Testis (tissue), 3 donors: ENCODE measurements around the gene ZFR2. TPM values are rescaled to one million over a fixed set of nuclear protein-coding genes. Genes with fewer than 3 reads are reported as not detected.

Source experiments
- DNase-seq: peaks from one replicate; pipeline ENCODE4 v3.0.0-alpha.2; 2019
- H3K27ac ChIP-seq, 2 donors: fragments of 200-600 bp; sonication (generic); one replicate each; pipeline ENCODE4 v1.5.1; 2019
- H3K27me3 ChIP-seq: fragments of 200-600 bp; sonication (generic); one replicate; pipeline ENCODE4 v1.5.1; 2019
- H3K36me3 ChIP-seq: fragments of 200-600 bp; sonication (generic); one replicate; pipeline ENCODE4 v1.5.1; 2017; ENCODE audit warnings: low read depth; ENCODE audit errors: missing control alignments
- H3K4me1 ChIP-seq: fragments of 200-600 bp; sonication (generic); one replicate; pipeline ENCODE4 v1.5.1; 2019
- H3K4me3 ChIP-seq, 2 donors: fragments of 200-600 bp; sonication (generic); one replicate each; pipeline ENCODE4 v1.5.1; 2017 to 2019
- H3K9me3 ChIP-seq: fragments of 200-600 bp; sonication (generic); one replicate; pipeline ENCODE4 v1.5.1; 2017
- CTCF ChIP-seq, 3 experiments: fragments of 450-650 bp in 2 of 3; fragments of 200-600 bp in 1 of 3; sonication (generic) in 1 of 3; IDR thresholded peaks; one replicate each; pipeline ENCODE4 v1.5.1; 2016 to 2019; ENCODE audit warnings: antibody characterized with exemption in 3 of 3, mild to moderate bottlenecking in 2 of 3, moderate library complexity in 1 of 3
- POLR2A ChIP-seq: fragments of 450-650 bp; IDR thresholded peaks from one replicate; pipeline ENCODE4 v1.6.1; 2017; ENCODE audit warnings: antibody characterized with exemption, mild to moderate bottlenecking, moderate library complexity
- WGBS, 2 donors: methylation state at CpG; one replicate each; pipeline ENCODE4 v1.1.5; 2018; 5-methylcytosine and 5-hydroxymethylcytosine counted together
- intact Hi-C: fragments of 100-400 bp; cut with DNase I; formaldehyde crosslinking; loops from one replicate; pipeline ENCODE4 v1.15.1; 2023; ENCODE audit warnings: low total_unique reads
- polyA plus RNA-seq: library from polyadenylated mRNA; stranded (reverse); fragments of 350-450 nt; fragmentation: Illumina TruSeq; extraction: RNeasy Lipid Tissue Mini Kit (QIAGEN cat#74804); gene quantifications from one replicate; pipeline ENCODE4 v1.2.3, GENCODE V29; 2014; ENCODE audit warnings: low read depth, low replicate concordance; ENCODE audit not compliant: insufficient read depth
- total RNA-seq, 2 donors: library from RNA; depleted of rRNA; stranded (reverse); fragments of >200 nt; gene quantifications; one replicate each; pipeline ENCODE4 v1.2.3, GENCODE V29; 2016

The ZFR2 gene
- total and polyA plus RNA-seq, 3 donors from 2014 or later = 23.4 to 35.0 (median 34.1) TPM

GRCh38 chr19:3804429-3804828 lies 64.4 kb downstream of the ZFR2 start:
- no peaks in the 10 kb centered on the region for H3K4me1 ChIP-seq
- WGBS, 2 donors = 68 to 72% methylated on average over 6 to 13 of the region's 13 CpGs
- no peaks in the 10 kb centered on the region for H3K27me3 ChIP-seq
- H3K36me3 ChIP-seq = no peaks in the 10 kb centered on the region
- TF ChIP-seq CTCF (IDR thresholded peaks at IDR 0.05) (no peak), POLR2A (no peak)
- DNase-seq = no peak
- H3K27ac ChIP-seq = no peak overlapping the region
- H3K9me3 ChIP-seq = no peaks in the 10 kb centered on the region
- H3K4me3 ChIP-seq = no peak overlapping the region
- intact Hi-C loops = no loop called here

- Histone ChIP-seq H3K4me3 (no peak overlapping the region), H3K9me3 (no peaks in the 10 kb centered on the region), H3K4me1 (no peaks in the 10 kb centered on the region), H3K36me3 (no peaks in the 10 kb centered on the region), H3K27me3 (no peaks in the 10 kb centered on the region), H3K27ac (no peak overlapping the region)
- 68 to 74% methylated on average over 10 of the region's 10 CpGs for WGBS, 2 donors
- intact Hi-C loops = no loop called here
- DNase-seq = no peak
- no peak for TF ChIP-seq CTCF (IDR thresholded peaks at IDR 0.05)
- TF ChIP-seq POLR2A = no peak
These were observed 64.9 kb downstream of the ZFR2 start for GRCh38 chr19:3803986-3804385.

GRCh38 chr19:3803114-3803888 lies 65.5 kb downstream of the ZFR2 start:
- Histone ChIP-seq H3K27me3 (no peaks in the 10 kb centered on the region), H3K27ac (no peak overlapping the region), H3K4me3 (no peak overlapping the region), H3K9me3 (no peaks in the 10 kb centered on the region), H3K4me1 (no peaks in the 10 kb centered on the region), H3K36me3 (no peaks in the 10 kb centered on the region)
- WGBS, 2 donors = 73 to 85% methylated on average over 13 to 24 of the region's 24 CpGs
- DNase-seq = no peak
- intact Hi-C loops = no loop called here
- TF ChIP-seq CTCF (IDR thresholded peaks at IDR 0.05) = no peak

GRCh38 chr19:3801412-3802096 lies 67.3 kb downstream of the ZFR2 start:
- WGBS, 2 donors = 5 to 24% methylated on average over 9 to 46 of the region's 46 CpGs
- Histone ChIP-seq H3K27me3 (no peaks in the 10 kb centered on the region), H3K27ac (no peak overlapping the region), H3K9me3 (no peaks in the 10 kb centered on the region), H3K4me1 (no peaks in the 10 kb centered on the region), H3K36me3 (no peaks in the 10 kb centered on the region), H3K4me3 (peak overlapping the region in 1 of 2 donors; percentile 3)
- no peak for TF ChIP-seq CTCF (IDR thresholded peaks at IDR 0.05)
- TF ChIP-seq POLR2A = no peak
- peak; percentile 36 for DNase-seq
- intact Hi-C loops = no loop called here
